Neural cell (in vitro differentiated cells): ENCODE data around the gene HYAL1.
"Not testable (repeated sequence)": the region's sequence is repeated elsewhere in the genome, so short reads cannot be mapped to it uniquely, and the experiment has no call there.

Source experiments
- EP300 ChIP-seq: fragments of 450-650 bp; conservative IDR thresholded peaks from 2 replicates; pipeline ENCODE4 v1.6.1; 2014; ENCODE audit warnings: antibody characterized with exemption, mild to moderate bottlenecking, moderate library complexity; ENCODE audit not compliant: poor library complexity, severe bottlenecking
- POLR2AphosphoS5 ChIP-seq: IDR thresholded peaks from 2 replicates; pipeline ENCODE4 v1.6.1; 2012
- TF ChIP-seq, protein P1 (sequence below): fragments of 450-650 bp; IDR thresholded peaks from 2 replicates; pipeline ENCODE4 v1.5.1; 2014; ENCODE audit warnings: antibody characterized with exemption, mild to moderate bottlenecking, moderate library complexity; ENCODE audit not compliant: poor library complexity, severe bottlenecking

DNA sequence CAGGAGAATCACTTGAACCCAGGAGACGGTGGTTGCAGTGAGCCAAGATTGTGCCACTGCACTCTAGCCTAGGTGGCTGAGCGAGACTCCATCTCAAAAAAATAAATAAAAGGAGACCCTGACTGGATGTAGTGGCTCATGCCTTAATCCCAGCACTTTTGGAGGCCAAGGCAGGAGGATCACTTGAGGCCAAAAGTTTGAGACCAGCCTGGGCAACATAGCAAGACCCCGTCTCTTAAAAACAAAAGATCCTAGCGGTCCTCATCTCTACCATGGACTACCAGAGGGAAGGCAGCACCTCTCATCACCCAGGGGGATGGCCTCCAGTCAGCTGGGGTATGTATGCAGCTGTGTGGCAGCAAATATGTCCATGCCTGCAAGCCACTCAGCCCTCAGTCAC lies 41.2 kb downstream of the HYAL1 start:
- TF ChIP-seq, protein P1, sequence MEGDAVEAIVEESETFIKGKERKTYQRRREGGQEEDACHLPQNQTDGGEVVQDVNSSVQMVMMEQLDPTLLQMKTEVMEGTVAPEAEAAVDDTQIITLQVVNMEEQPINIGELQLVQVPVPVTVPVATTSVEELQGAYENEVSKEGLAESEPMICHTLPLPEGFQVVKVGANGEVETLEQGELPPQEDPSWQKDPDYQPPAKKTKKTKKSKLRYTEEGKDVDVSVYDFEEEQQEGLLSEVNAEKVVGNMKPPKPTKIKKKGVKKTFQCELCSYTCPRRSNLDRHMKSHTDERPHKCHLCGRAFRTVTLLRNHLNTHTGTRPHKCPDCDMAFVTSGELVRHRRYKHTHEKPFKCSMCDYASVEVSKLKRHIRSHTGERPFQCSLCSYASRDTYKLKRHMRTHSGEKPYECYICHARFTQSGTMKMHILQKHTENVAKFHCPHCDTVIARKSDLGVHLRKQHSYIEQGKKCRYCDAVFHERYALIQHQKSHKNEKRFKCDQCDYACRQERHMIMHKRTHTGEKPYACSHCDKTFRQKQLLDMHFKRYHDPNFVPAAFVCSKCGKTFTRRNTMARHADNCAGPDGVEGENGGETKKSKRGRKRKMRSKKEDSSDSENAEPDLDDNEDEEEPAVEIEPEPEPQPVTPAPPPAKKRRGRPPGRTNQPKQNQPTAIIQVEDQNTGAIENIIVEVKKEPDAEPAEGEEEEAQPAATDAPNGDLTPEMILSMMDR = not testable (repeated sequence)
- TF ChIP-seq POLR2AphosphoS5, EP300: not testable (repeated sequence)
